ENCODE data around the gene CUTC.

The CUTC gene

GRCh38 chr10:99732033-99732842 lies at the start of gene CUTC, which contains the start of gene COX15:
Gene CUTC, plus strand, starts transcription at chr10:99732234. Its CDS starts 115 bp downstream, at chr10:99732349.
Gene COX15, minus strand, starts transcription at chr10:99732127. Its CDS starts 78 bp downstream, at chr10:99732049.
- peak within 1 kb of the TSS; percentile 99 for H3K4me3 Mint-ChIP-seq
- peak within 1 kb of the TSS; percentile 100 for H3K27ac Mint-ChIP-seq
- ATAC-seq (replicated peaks) (peak; percentile 89 to 92), DNase-seq (peak; percentile 92)
- peaks cover 22 to 38% of the 10 kb centered on the region in 2 donors for H3K36me3 Mint-ChIP-seq
- H3K4me1 Mint-ChIP-seq, result peaks cover 12 to 37% of the 10 kb centered on the region in 2 donors
- no peaks in the 10 kb centered on the region for H3K9me3 Mint-ChIP-seq
- no peaks in the 10 kb centered on the region for H3K27me3 Mint-ChIP-seq

- Mint-ChIP-seq H3K36me3 (peaks cover 13 to 21% of the 10 kb centered on the region in 2 donors), H3K27ac (no peak overlapping the region), H3K9me3 (no peaks in the 10 kb centered on the region), H3K4me1 (peaks cover 7 to 15% of the 10 kb centered on the region in 2 donors), H3K4me3 (no peak overlapping the region), H3K27me3 (no peaks in the 10 kb centered on the region)
- DNase-seq, result no peak
- peak; percentile 65 to 67 for ATAC-seq (replicated peaks)
Observed at GRCh38 chr10:99682752-99683151, 49.3 kb upstream of the CUTC start.

- peaks cover 7 to 15% of the 10 kb centered on the region in 2 donors for H3K4me1 Mint-ChIP-seq
- H3K27ac Mint-ChIP-seq, result no peak overlapping the region
- ATAC-seq (replicated peaks) (peak; percentile 83 to 94), DNase-seq (no peak)
- no peak overlapping the region for H3K4me3 Mint-ChIP-seq
- H3K9me3 Mint-ChIP-seq, result no peaks in the 10 kb centered on the region
- H3K36me3 Mint-ChIP-seq, result peaks cover 2 to 24% of the 10 kb centered on the region in 2 donors
- H3K27me3 Mint-ChIP-seq, result no peaks in the 10 kb centered on the region
Observed at GRCh38 chr10:99685597-99685967, 46.5 kb upstream of the CUTC start.

GRCh38 chr10:99689461-99689860 lies 42.6 kb upstream of the CUTC start:
- ATAC-seq (replicated peaks), result no peak
- H3K4me1 Mint-ChIP-seq, result peaks cover 7 to 15% of the 10 kb centered on the region in 2 donors
- no peaks in the 10 kb centered on the region for H3K27me3 Mint-ChIP-seq
- peaks cover 16 to 43% of the 10 kb centered on the region in 2 donors for H3K36me3 Mint-ChIP-seq
- DNase-seq, result no peak
- no peak overlapping the region for H3K4me3 Mint-ChIP-seq
- no peak overlapping the region for H3K27ac Mint-ChIP-seq
- no peaks in the 10 kb centered on the region for H3K9me3 Mint-ChIP-seq

- no peaks in the 10 kb centered on the region for H3K27me3 Mint-ChIP-seq
- H3K9me3 Mint-ChIP-seq, result no peaks in the 10 kb centered on the region
- DNase-seq (no peak), ATAC-seq (replicated peaks) (no peak)
- H3K4me1 Mint-ChIP-seq, result no peaks in the 10 kb centered on the region
- no peak overlapping the region for H3K27ac Mint-ChIP-seq
- H3K4me3 Mint-ChIP-seq, result no peak overlapping the region
- H3K36me3 Mint-ChIP-seq, result peaks cover 34 to 57% of the 10 kb centered on the region in 2 donors
Observed at GRCh38 chr10:99693933-99694583, 38.0 kb upstream of the CUTC start.

GRCh38 chr10:99695761-99696160 lies 36.3 kb upstream of the CUTC start:
- Mint-ChIP-seq H3K27ac (no peak overlapping the region), H3K27me3 (no peaks in the 10 kb centered on the region), H3K4me3 (no peak overlapping the region), H3K36me3 (peaks cover 43 to 65% of the 10 kb centered on the region in 2 donors), H3K4me1 (no peaks in the 10 kb centered on the region), H3K9me3 (no peaks in the 10 kb centered on the region)
- no peak for ATAC-seq (replicated peaks)
- DNase-seq, result no peak

GRCh38 chr10:99698504-99699080 lies 33.4 kb upstream of the CUTC start:
- DNase-seq (no peak), ATAC-seq (replicated peaks) (no peak)
- Mint-ChIP-seq H3K36me3 (peaks cover 43 to 61% of the 10 kb centered on the region in 2 donors), H3K27me3 (no peaks in the 10 kb centered on the region), H3K4me1 (no peaks in the 10 kb centered on the region), H3K4me3 (no peak overlapping the region), H3K27ac (no peak overlapping the region), H3K9me3 (no peaks in the 10 kb centered on the region)

- DNase-seq (no peak), ATAC-seq (replicated peaks) (no peak)
- Mint-ChIP-seq H3K4me1 (no peaks in the 10 kb centered on the region), H3K4me3 (no peak overlapping the region), H3K27me3 (no peaks in the 10 kb centered on the region), H3K36me3 (peaks cover 55 to 66% of the 10 kb centered on the region in 2 donors), H3K9me3 (no peaks in the 10 kb centered on the region), H3K27ac (no peak overlapping the region)
Observed at GRCh38 chr10:99700649-99701048, 31.4 kb upstream of the CUTC start.

- no peaks in the 10 kb centered on the region for H3K9me3 Mint-ChIP-seq
- ATAC-seq (replicated peaks) (no peak), DNase-seq (no peak)
- peaks cover 38 to 46% of the 10 kb centered on the region in 2 donors for H3K36me3 Mint-ChIP-seq
- H3K4me1 Mint-ChIP-seq, result peaks cover 5 to 7% of the 10 kb centered on the region in 2 donors
- no peak overlapping the region for H3K27ac Mint-ChIP-seq
- no peak overlapping the region for H3K4me3 Mint-ChIP-seq
- no peaks in the 10 kb centered on the region for H3K27me3 Mint-ChIP-seq
Observed at GRCh38 chr10:99708428-99709012, 23.5 kb upstream of the CUTC start.

- ATAC-seq (replicated peaks) (peak; percentile 63 to 65), DNase-seq (no peak)
- Mint-ChIP-seq H3K27ac (no peak overlapping the region), H3K4me3 (no peak overlapping the region), H3K9me3 (no peaks in the 10 kb centered on the region), H3K4me1 (peaks cover 5 to 7% of the 10 kb centered on the region in 2 donors), H3K27me3 (no peaks in the 10 kb centered on the region), H3K36me3 (peaks cover 35 to 44% of the 10 kb centered on the region in 2 donors)
Observed at GRCh38 chr10:99709480-99710229, 22.4 kb upstream of the CUTC start.

GRCh38 chr10:99711129-99711719 lies 20.8 kb upstream of the CUTC start:
- Mint-ChIP-seq H3K27ac (no peak overlapping the region), H3K9me3 (no peaks in the 10 kb centered on the region), H3K4me3 (no peak overlapping the region), H3K4me1 (peaks cover 5 to 7% of the 10 kb centered on the region in 2 donors), H3K36me3 (peaks cover 26 to 50% of the 10 kb centered on the region in 2 donors), H3K27me3 (no peaks in the 10 kb centered on the region)
- no peak for DNase-seq
- ATAC-seq (replicated peaks), result peak; percentile 71 to 83

- H3K27me3 Mint-ChIP-seq, result no peaks in the 10 kb centered on the region
- peaks cover 37 to 53% of the 10 kb centered on the region in 2 donors for H3K36me3 Mint-ChIP-seq
- H3K27ac Mint-ChIP-seq, result no peak overlapping the region
- DNase-seq, result no peak
- H3K9me3 Mint-ChIP-seq, result no peaks in the 10 kb centered on the region
- H3K4me1 Mint-ChIP-seq, result peaks cover 5 to 7% of the 10 kb centered on the region in 2 donors
- no peak for ATAC-seq (replicated peaks)
- H3K4me3 Mint-ChIP-seq, result no peak overlapping the region
Observed at GRCh38 chr10:99714446-99714845, 17.6 kb upstream of the CUTC start.

GRCh38 chr10:99720387-99720786 lies 11.6 kb upstream of the CUTC start:
- Mint-ChIP-seq H3K4me3 (no peak overlapping the region), H3K36me3 (peaks cover 50 to 54% of the 10 kb centered on the region in 2 donors), H3K4me1 (peaks cover 0 to 1% of the 10 kb centered on the region in 2 donors), H3K27ac (no peak overlapping the region), H3K9me3 (no peaks in the 10 kb centered on the region), H3K27me3 (no peaks in the 10 kb centered on the region)
- ATAC-seq (replicated peaks) (no peak), DNase-seq (no peak)

Measured in stimulated activated naive B cell treated with anti-CD40 and anti-IgM and Interleukin-4, amounts not matched to agents 10 μg/mL and 1 μg/mL and 100 μg/mL, for 72 hours (primary cell).